K562 (cell line): Measurements from ENCODE around the gene GCSH. TPM values are rescaled to one million over a fixed set of nuclear protein-coding genes. Genes with fewer than 3 reads are reported as not detected.

Experiments used
- ASH1L ChIP-seq: fragments of 450-650 bp; IDR thresholded peaks from 2 replicates; pipeline ENCODE4 v1.6.1; 2018; ENCODE audit warnings: borderline replicate concordance, mild to moderate bottlenecking, low read depth; ENCODE audit not compliant: partially characterized antibody
- CBX5 ChIP-seq: IDR thresholded peaks from 2 replicates; pipeline ENCODE4 v1.6.1; 2014; ENCODE audit warnings: low read depth, borderline replicate concordance
- DIDO1 ChIP-seq: fragments of 450-650 bp; IDR thresholded peaks from 2 replicates; pipeline ENCODE4 v1.6.1; 2016; ENCODE audit warnings: low read depth, missing biosample characterization, missing genetic modification characterization
- ETV6 ChIP-seq, 3 experiments: fragments of 150-350 bp in 1 of 3; sonication (generic) in 1 of 3; formaldehyde crosslinking in 1 of 3; IDR thresholded peaks; 2 replicates each; pipeline versions ENCODE4 v1.6.1 to v1.8.0; 2014 to 2022; ENCODE audit warnings: borderline replicate concordance in 2 of 3, low read depth in 2 of 3, antibody characterized with exemption in 1 of 3, low read length in 1 of 3, mild to moderate bottlenecking in 1 of 3, missing genetic modification reagents in 1 of 3
- HMG20A ChIP-seq: fragments of 450-650 bp; formaldehyde crosslinking; conservative IDR thresholded peaks from 2 replicates; pipeline ENCODE4 v1.4.0; 2020; ENCODE audit warnings: mild to moderate bottlenecking, mixed read lengths
- IRF2 ChIP-seq: sonication (generic); formaldehyde crosslinking; IDR thresholded peaks from 2 replicates; pipeline ENCODE4 v1.8.1; 2022; ENCODE audit warnings: mild to moderate bottlenecking, missing genetic modification reagents
- MECOM ChIP-seq: fragments of 250-450 bp; sonication (Bioruptor Pico); IDR thresholded peaks from 2 replicates; pipeline ENCODE4 v1.8.0; 2022; ENCODE audit warnings: inconsistent platforms
- NFYB ChIP-seq: IDR thresholded peaks from 2 replicates; pipeline ENCODE4 v1.6.1; 2011; ENCODE audit warnings: mild to moderate bottlenecking, moderate library complexity; ENCODE audit not compliant: insufficient read length; ENCODE audit errors: extremely low read depth
- PRPF4 ChIP-seq: fragments of 200-400 bp; formaldehyde crosslinking; IDR thresholded peaks from one replicate; pipeline ENCODE4 v1.6.1; 2017; ENCODE audit warnings: low read length, low read depth, mild to moderate bottlenecking; ENCODE audit not compliant: insufficient read depth, poor library complexity, severe bottlenecking
- SAP30 ChIP-seq: fragments of 200-600 bp; sonication (generic); IDR thresholded peaks from 2 replicates; pipeline ENCODE4 v1.6.1; 2012; ENCODE audit warnings: borderline replicate concordance, low read depth, mild to moderate bottlenecking, moderate library complexity, low read length, control low read depth, inconsistent platforms; ENCODE audit not compliant: insufficient read depth, poor library complexity, severe bottlenecking
- TFAM ChIP-seq: fragments of 250-450 bp; sonication (Bioruptor Pico); conservative IDR thresholded peaks from 2 replicates; pipeline ENCODE4 v1.5.0; 2021; ENCODE audit warnings: mild to moderate bottlenecking, moderate library complexity
- XRCC5 ChIP-seq: fragments of 200-400 bp; formaldehyde crosslinking; IDR thresholded peaks from 2 replicates; pipeline ENCODE4 v1.6.1; 2017; ENCODE audit warnings: low read depth, mild to moderate bottlenecking, low read length
- ZBTB17 ChIP-seq: fragments of 450-650 bp; formaldehyde crosslinking; IDR thresholded peaks from 2 replicates; pipeline ENCODE4 v1.4.0; 2020; ENCODE audit warnings: mild to moderate bottlenecking
- ZNF175 ChIP-seq: fragments of 200-800 bp; sonication (Bioruptor generic); IDR thresholded peaks from 2 replicates; pipeline ENCODE4 v1.6.1; 2016; ENCODE audit warnings: low read depth, mild to moderate bottlenecking, missing genetic modification characterization, missing compliant biosample characterization
- ZNF184 ChIP-seq: sonication (generic); formaldehyde crosslinking; IDR thresholded peaks from 2 replicates; pipeline ENCODE4 v1.5.0; 2020; ENCODE audit warnings: missing genetic modification reagents
- ZNF644 ChIP-seq: fragments of 200-800 bp; sonication (Bioruptor generic); IDR thresholded peaks from 2 replicates; pipeline ENCODE4 v1.6.1; 2016; ENCODE audit warnings: low read depth, missing genetic modification characterization, missing compliant biosample characterization
- polyA plus RNA-seq, 8 experiments: library from polyadenylated mRNA; depleted of rRNA in 4 of 8; stranded (reverse) in 5 of 8; unstranded in 3 of 8; fragments of >200 nt; fragmentation: Nextera tagmentation in 2 of 8; fragmentation: Illumina TruSeq in 1 of 8; extraction: Ambion mirVana in 2 of 8; extraction: Trizol in 1 of 8; gene quantifications; 2 replicates each; pipeline versions ENCODE4 v1.2.1 to v1.2.3, GENCODE V29; 2011 to 2014; ENCODE audit warnings: inconsistent platforms in 1 of 8, missing spikeins in 1 of 8
- total RNA-seq, 7 experiments: library from RNA; depleted of rRNA in 6 of 7; stranded (reverse); fragments of >200 nt in 6 of 7; fragmentation: Illumina TruSeq in 2 of 7; extraction: Trizol in 2 of 7; gene quantifications; 2 replicates each; pipeline versions ENCODE4 v1.2.1 to v1.2.3, GENCODE V29; 2011 to 2021; ENCODE audit warnings: low replicate concordance in 1 of 7
- TF ChIP-seq, protein P1 (sequence below): sonication (generic); formaldehyde crosslinking; IDR thresholded peaks from 2 replicates; pipeline ENCODE4 v1.8.1; 2023; ENCODE audit warnings: mild to moderate bottlenecking, missing genetic modification reagents, moderate library complexity
- TF ChIP-seq, protein P2 (sequence below): sonication (generic); formaldehyde crosslinking; IDR thresholded peaks from 2 replicates; pipeline ENCODE4 v1.9.0; 2022; ENCODE audit warnings: mild to moderate bottlenecking, missing genetic modification reagents
- TF ChIP-seq, protein P3 (sequence below), 2 experiments: fragments of 250-450 bp in 1 of 2; fragments of 450-650 bp in 1 of 2; sonication (Bioruptor Pico) in 1 of 2; IDR thresholded peaks; 2 replicates each; pipeline versions ENCODE4 v1.6.1 to v1.8.0; 2016 to 2021; ENCODE audit warnings: mild to moderate bottlenecking in 2 of 2, moderate library complexity in 2 of 2, missing compliant biosample characterization in 1 of 2, missing genetic modification characterization in 1 of 2
- TF ChIP-seq, protein P4 (sequence below): sonication (generic); formaldehyde crosslinking; IDR thresholded peaks from 2 replicates; pipeline ENCODE4 v1.4.0; 2020; ENCODE audit warnings: mild to moderate bottlenecking, missing genetic modification reagents

The GCSH gene
- total and polyA plus RNA-seq, 9 of the 15 experiments (the other 6 are each of a cell fraction or from before 2014, with no cell fraction given) = 35.0 to 121 (median 89.0) TPM

DNA sequence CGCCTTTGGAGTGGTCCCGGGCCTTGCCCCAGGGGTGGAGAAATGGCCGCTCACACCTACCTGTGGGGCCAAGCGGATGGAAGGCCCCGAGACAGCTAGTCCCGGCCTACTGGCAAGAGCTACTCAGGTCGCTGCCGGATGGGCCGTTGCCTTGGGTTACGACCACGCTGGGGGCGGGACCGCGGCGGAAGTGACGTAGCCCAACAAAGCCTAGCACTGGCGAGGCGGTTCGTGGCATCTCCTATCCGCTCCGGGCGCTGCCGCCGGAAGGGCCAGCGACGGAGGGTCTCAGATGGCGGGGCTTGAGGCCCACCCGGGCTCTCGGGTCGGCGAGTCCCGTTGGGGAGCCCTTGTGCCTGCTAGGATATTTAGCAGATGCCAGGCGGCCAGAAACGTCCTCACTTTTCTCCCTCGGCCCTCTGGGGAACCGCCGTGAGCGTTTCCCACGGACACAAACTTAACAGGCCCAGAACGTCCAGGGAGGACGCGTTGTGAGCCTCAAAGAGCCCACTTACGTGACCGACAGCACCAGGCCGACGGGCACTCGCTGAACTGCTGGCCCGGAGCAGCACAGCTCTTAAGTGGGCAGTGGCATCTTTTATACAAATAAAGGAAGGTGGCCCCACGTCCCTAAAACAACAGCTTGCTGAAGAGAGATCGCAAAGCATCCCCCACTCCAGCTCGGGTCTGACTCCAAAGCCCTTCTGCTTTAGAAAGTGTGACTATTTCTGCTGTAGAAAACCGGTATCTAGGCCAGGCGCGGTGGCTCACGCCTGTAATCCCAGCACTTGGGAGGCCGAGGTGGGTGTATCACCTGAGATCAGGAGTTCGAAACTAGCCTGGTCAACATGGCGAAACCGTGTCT, 18.9 kb downstream of the GCSH start, which contains the start of gene C16orf46 (continued):
- TF ChIP-seq HMG20A (CRISPR knock-in tag) (no peak), ZNF644 (tag) (peak; percentile 66; the same call in 1 of the 2 replicates), XRCC5 (no peak), ZNF184 (no peak), DIDO1 (peak; percentile 75), SAP30 (peak; percentile 98), PRPF4 (no peak), TFAM (CRISPR knock-in tag) (no peak), CBX5 (no peak), MECOM (CRISPR knock-in tag) (no peak), NFYB (no peak), ZBTB17 (CRISPR knock-in tag) (peak; percentile 66; the same call in 1 of the 2 replicates), ZNF175 (CRISPR knock-in tag) (no peak), ASH1L (no peak), ETV6 (IDR thresholded peaks at IDR 0.05; ENCODE audit: borderline replicate concordance in 1 of 2, low read depth in 2 of 2, low read length in 1 of 2) (no peak), ETV6 (CRISPR knock-in tag; IDR thresholded peaks at IDR 0.05; ENCODE audit: borderline replicate concordance) (0 out of 2 replicates have a peak, but pooled peaks have one; percentile 33), IRF2 (CRISPR knock-in tag) (no peak)
- TF ChIP-seq, protein P1, sequence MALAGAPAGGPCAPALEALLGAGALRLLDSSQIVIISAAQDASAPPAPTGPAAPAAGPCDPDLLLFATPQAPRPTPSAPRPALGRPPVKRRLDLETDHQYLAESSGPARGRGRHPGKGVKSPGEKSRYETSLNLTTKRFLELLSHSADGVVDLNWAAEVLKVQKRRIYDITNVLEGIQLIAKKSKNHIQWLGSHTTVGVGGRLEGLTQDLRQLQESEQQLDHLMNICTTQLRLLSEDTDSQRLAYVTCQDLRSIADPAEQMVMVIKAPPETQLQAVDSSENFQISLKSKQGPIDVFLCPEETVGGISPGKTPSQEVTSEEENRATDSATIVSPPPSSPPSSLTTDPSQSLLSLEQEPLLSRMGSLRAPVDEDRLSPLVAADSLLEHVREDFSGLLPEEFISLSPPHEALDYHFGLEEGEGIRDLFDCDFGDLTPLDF (CRISPR knock-in tag) = no peak
- TF ChIP-seq, protein P2, sequence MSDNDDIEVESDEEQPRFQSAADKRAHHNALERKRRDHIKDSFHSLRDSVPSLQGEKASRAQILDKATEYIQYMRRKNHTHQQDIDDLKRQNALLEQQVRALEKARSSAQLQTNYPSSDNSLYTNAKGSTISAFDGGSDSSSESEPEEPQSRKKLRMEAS (CRISPR knock-in tag) = no peak
- TF ChIP-seq, protein P3, sequence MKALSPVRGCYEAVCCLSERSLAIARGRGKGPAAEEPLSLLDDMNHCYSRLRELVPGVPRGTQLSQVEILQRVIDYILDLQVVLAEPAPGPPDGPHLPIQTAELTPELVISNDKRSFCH (CRISPR knock-in tag; IDR thresholded peaks at IDR 0.05) = no peak
- TF ChIP-seq, protein P3 (tag; IDR thresholded peaks at IDR 0.05) = no peak
- TF ChIP-seq, protein P4, sequence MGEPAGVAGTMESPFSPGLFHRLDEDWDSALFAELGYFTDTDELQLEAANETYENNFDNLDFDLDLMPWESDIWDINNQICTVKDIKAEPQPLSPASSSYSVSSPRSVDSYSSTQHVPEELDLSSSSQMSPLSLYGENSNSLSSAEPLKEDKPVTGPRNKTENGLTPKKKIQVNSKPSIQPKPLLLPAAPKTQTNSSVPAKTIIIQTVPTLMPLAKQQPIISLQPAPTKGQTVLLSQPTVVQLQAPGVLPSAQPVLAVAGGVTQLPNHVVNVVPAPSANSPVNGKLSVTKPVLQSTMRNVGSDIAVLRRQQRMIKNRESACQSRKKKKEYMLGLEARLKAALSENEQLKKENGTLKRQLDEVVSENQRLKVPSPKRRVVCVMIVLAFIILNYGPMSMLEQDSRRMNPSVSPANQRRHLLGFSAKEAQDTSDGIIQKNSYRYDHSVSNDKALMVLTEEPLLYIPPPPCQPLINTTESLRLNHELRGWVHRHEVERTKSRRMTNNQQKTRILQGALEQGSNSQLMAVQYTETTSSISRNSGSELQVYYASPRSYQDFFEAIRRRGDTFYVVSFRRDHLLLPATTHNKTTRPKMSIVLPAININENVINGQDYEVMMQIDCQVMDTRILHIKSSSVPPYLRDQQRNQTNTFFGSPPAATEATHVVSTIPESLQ = no peak
